ENCODE measurements around the gene CCR1.

DNA sequence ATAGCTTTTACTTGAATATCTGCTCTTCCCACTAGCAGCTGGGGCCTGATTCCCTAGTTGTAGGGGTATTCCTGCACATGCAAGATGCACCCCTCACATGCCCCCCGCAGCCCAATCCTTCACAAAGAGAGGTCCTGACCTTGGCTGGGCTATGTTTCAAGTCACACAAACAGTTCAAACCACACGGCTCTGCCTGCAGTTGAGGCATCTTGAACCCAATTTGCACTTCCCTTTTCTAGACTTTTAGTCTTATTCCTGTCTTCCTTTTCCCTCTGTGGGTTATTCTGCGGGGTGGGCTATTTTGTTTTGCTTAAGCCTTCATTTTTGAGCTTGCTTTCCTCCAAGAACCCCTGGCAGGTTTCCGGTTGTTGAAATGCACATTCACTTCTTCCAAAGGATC lies 13.3 kb upstream of the CCR1 start:
- TF ChIP-seq, protein P1, sequence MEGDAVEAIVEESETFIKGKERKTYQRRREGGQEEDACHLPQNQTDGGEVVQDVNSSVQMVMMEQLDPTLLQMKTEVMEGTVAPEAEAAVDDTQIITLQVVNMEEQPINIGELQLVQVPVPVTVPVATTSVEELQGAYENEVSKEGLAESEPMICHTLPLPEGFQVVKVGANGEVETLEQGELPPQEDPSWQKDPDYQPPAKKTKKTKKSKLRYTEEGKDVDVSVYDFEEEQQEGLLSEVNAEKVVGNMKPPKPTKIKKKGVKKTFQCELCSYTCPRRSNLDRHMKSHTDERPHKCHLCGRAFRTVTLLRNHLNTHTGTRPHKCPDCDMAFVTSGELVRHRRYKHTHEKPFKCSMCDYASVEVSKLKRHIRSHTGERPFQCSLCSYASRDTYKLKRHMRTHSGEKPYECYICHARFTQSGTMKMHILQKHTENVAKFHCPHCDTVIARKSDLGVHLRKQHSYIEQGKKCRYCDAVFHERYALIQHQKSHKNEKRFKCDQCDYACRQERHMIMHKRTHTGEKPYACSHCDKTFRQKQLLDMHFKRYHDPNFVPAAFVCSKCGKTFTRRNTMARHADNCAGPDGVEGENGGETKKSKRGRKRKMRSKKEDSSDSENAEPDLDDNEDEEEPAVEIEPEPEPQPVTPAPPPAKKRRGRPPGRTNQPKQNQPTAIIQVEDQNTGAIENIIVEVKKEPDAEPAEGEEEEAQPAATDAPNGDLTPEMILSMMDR (conservative IDR thresholded peaks at IDR 0.05; ENCODE audit: low read length) = no peak
- no peak for TF ChIP-seq EZH2phosphoT487 (IDR thresholded peaks at IDR 0.05; ENCODE audit: borderline replicate concordance, low read depth, low read length)
